HFF-Myc (cell line): ENCODE results near the gene ADAM19.
"Not testable (repeated sequence)": the region's sequence is repeated elsewhere in the genome, so short reads cannot be mapped to it uniquely, and the experiment has no call there.

ENCODE experiments used
- DNase-seq: peaks from one replicate; pipeline ENCODE4 v3.0.0-alpha.2; 2011; ENCODE audit warnings: low read depth; ENCODE audit errors: extremely low read depth
- H3K4me3 ChIP-seq: replicated peaks from 2 replicates; pipeline ENCODE4 v1.5.1; 2011; ENCODE audit warnings: low read depth, mild to moderate bottlenecking, control low read depth, low read length
- CTCF ChIP-seq: IDR thresholded peaks from 2 replicates; pipeline ENCODE4 v1.5.1; 2012; ENCODE audit warnings: mild to moderate bottlenecking, low read depth, low read length, control low read depth; ENCODE audit errors: missing control alignments

ADAM19 gene

GRCh38 chr5:157443041-157443549, 132.5 kb downstream of the ADAM19 start:
- no peak overlapping the region for H3K4me3 ChIP-seq
- DNase-seq, result peak; percentile 9

GRCh38 chr5:157434096-157434495, 141.5 kb downstream of the ADAM19 start:
- TF ChIP-seq CTCF, result no peak
- DNase-seq, result no peak
- H3K4me3 ChIP-seq, result no peak overlapping the region

More at GRCh38 chr5:157443041-157443549, 132.5 kb downstream of the ADAM19 start:
- TF ChIP-seq CTCF, result no peak

DNA sequence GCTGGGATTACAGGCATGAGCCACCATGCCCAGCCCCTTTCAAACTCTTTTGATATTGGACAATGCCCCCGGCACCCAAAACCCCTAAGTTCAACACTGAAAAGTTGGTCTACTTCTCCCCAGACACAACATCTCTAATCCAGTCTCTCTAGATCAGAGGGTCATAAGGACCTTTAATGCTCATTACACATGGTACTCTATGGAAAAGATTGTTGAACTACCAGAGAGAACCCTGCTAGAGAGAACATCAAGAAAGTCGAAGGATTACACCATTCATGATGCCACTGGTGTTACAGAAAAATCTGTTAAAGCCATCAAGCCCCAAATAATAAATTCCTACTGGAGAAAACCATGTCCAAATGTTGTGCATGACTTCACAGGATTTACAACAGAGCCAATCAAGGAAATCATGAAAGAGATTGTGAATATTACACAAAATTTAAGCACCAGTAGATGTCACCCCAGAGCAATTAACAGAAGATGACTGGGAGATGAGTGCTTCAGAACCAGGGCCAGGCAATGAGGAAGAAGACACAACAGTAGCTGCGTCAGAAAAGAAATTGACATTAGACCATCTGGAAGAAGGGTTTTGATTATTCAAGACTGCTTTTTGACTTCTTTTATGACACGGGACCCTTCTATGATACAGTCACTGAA, 143.9 kb downstream of the ADAM19 start:
- DNase-seq, result peak; percentile 54
- no peak overlapping the region for H3K4me3 ChIP-seq
- peak; percentile 41 for TF ChIP-seq CTCF

DNA sequence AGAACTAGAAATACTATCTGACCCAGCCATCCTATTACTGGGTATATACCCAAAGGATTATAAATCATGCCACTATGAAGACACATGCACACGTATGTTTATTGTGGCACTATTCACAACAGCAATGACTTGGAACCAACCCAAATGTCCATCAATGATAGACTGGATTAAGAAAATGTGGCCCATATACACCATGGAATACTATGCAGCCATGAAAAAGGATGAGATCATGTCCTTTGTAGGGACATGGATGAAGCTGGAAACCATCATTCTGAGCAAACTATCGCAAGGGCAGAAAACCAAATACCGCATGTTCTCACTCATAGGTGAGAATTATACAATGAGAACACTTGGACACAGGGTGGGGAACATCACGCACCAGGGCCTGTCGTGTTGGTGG, 145.7 kb downstream of the ADAM19 start:
- DNase-seq, H3K4me3 ChIP-seq: not testable (repeated sequence)
